GM18505 (cell line): ENCODE results near the gene SPINK1.
"Not testable (repeated sequence)": the region's sequence is repeated elsewhere in the genome, so short reads cannot be mapped to it uniquely, and the experiment has no call there.

ENCODE experiments used
- ATAC-seq: cut with Tn5 transposase; IDR thresholded peaks from one replicate; pipeline ENCODE4 v1.9.1; 2021; ENCODE audit not compliant: unreplicated experiment
- POLR2A ChIP-seq: IDR thresholded peaks from 4 replicates; pipeline ENCODE4 v1.6.1; 2011; ENCODE audit warnings: borderline replicate concordance; ENCODE audit not compliant: insufficient read depth, insufficient read length; ENCODE audit errors: extremely low read depth

Gene SPINK1

GRCh38 chr5:147831465-147831864 lies at the start of gene SPINK1:
Gene SPINK1, minus strand, starts transcription at chr5:147831671. Its CDS starts 94 bp downstream, at chr5:147831577.
- no peak for ATAC-seq
- no peak for TF ChIP-seq POLR2A

DNA sequence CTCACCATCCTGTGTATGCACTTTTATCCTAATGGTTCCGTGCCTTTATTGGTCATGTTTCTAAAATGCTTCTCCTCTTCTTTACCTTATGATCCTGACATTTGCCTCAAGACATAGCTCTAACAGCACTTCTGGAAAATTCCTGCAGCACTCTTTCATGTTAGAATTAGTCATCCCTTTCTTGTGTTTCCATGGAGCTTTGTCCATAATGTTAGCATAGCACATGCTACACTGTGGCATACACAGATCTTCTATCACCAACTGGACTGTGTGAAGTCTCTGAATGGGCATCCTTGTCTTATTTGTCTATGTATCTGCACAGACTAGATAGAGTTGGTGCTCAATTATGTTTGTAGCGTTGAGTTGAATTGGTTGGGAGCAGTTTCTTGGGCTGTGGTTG lies 49.0 kb upstream of the SPINK1 start:
- TF ChIP-seq POLR2A: no peak
- no peak for ATAC-seq

GRCh38 chr5:147879784-147880183 lies 48.3 kb upstream of the SPINK1 start:
- no peak for ATAC-seq
- no peak for TF ChIP-seq POLR2A

- no peak for ATAC-seq
- TF ChIP-seq POLR2A: no peak
Observed at GRCh38 chr5:147878066-147878759, 46.7 kb upstream of the SPINK1 start, which contains the start of gene SCGB3A2. Gene SCGB3A2, plus strand, starts transcription at chr5:147878711. Its CDS starts 93 bp downstream, at chr5:147878804.

DNA sequence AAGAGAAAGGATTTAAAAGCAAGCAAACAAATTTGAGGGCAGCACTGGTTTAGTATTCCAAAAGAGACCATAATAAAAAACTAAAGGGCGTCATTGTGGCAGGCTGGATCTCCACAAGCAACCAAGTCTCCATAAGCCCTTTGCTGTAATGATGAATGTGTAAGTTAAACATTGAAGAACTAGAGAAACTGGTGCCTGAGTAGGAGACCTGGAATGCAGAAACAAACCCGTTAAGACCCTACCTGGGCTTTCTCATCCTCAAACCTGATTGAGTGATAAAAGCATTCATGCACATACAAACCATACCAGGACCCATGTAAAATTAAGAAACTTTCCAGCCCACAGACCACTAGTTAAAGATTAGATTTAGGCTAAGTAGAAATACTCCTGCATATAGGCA lies 45.2 kb upstream of the SPINK1 start:
- TF ChIP-seq POLR2A: no peak
- no peak for ATAC-seq

GRCh38 chr5:147876141-147876540 lies 44.7 kb upstream of the SPINK1 start:
- no peak for TF ChIP-seq POLR2A
- no peak for ATAC-seq

DNA sequence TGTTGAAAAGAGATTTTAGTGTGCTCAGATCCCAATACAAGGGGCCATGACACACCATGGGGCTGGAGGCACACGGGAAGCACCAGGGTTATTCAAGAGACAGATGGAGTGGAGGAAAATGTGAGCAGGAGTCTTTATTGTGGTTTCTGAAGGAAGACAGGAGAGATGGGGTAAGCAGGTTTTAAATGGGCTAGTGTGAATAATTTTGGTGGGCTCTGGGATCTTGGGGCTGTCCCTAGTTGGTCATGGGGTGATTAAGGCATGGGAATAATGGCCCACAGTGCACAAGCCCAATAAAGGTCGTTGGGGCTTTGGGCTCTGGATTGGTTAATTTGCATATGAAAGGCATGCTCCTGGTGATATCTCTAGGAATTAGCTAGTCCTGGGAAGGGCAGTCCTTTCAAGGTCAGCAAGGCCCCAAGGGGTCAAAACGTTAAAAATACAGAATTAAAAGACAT lies 43.5 kb upstream of the SPINK1 start:
- TF ChIP-seq POLR2A: no peak
- ATAC-seq: no peak

GRCh38 chr5:147874118-147874875 lies 42.8 kb upstream of the SPINK1 start:
- ATAC-seq: not testable (repeated sequence)

DNA sequence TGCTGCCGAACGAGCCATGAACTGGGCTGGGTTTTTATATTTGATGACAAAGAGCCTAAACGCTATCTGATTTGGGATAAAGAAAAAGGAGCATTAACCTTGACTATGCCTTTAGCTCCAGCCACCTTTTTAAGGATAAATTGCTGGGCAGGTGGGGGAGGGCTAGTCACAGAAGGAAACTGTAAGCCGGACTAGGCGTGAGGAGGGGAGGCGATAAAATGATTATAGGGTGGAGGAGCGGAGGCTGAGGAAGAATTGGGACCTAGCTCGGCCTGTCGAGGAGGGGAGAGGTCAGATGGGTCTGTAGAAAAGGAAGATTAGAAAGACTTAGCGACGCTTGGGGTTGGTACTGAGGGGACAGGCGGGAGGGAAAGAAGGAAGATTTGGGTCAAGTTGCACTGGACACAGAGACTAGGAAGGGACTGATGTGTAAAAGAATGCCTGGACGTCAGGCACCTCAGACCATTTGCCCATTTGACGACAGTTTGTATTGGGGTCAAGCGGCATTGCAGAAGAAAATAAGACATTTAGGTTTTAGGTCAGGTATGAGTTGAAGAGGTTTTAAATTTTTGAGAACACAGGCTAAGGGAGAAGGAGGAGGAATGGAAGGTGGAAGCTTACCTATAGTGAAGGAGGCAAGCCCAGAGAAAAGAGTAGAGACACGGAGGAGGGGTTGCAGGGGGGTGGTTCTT lies 41.4 kb upstream of the SPINK1 start:
- not testable (repeated sequence) for ATAC-seq

- ATAC-seq: not testable (repeated sequence)
Observed at GRCh38 chr5:147871980-147872549, 40.6 kb upstream of the SPINK1 start.

- not testable (repeated sequence) for ATAC-seq
Observed at GRCh38 chr5:147869892-147870291, 38.4 kb upstream of the SPINK1 start.

DNA sequence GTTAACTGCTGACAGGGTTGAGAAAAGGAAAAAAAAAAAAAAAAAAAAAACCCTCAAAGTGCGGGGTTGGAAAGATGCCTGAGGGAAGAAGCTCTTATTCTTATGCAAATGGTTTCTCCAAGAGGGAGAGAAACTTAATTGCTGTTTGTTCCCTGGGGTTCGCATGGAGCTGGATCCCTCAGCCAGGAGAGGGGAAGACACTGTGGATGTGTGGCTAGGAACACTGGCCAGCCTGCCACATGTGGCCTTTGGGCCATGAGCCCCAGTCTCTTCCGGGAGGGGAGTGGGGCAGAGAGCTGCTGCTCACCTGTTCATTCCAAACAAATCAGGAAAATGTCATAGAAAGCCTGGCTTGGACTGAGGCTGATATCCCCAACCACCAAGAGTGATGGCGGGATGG lies 37.6 kb upstream of the SPINK1 start:
- TF ChIP-seq POLR2A: no peak
- no peak for ATAC-seq

- no peak for ATAC-seq
- no peak for TF ChIP-seq POLR2A
Observed at GRCh38 chr5:147863454-147864158, 32.1 kb upstream of the SPINK1 start.
